GM20431 (cell line): ENCODE measurements around the gene NAPEPLD.
"Not testable (repeated sequence)": the region's sequence is repeated elsewhere in the genome, so short reads cannot be mapped to it uniquely, and the experiment has no call there.

Experiments
- in situ Hi-C: fragments of 300-500 bp; cut with MseI, MboI; formaldehyde crosslinking; loops from one replicate; pipeline ENCODE4 v1.15.0; 2020; ENCODE audit warnings: low sequenced_read_pairs; ENCODE audit not compliant: unreplicated experiment

NAPEPLD gene

GRCh38 chr7:103148994-103149807, at the start of gene NAPEPLD:
Gene NAPEPLD (minus strand): TSS chr7:103149099. CDS start chr7:103128776, 20,323 bp downstream.
- in situ Hi-C loops = no loop called here

GRCh38 chr7:103198079-103198478, 49.2 kb upstream of the NAPEPLD start:
- in situ Hi-C loops = not testable (repeated sequence)

- in situ Hi-C loops = not testable (repeated sequence)
These were observed 46.5 kb upstream of the NAPEPLD start for GRCh38 chr7:103195364-103195763.

- in situ Hi-C loops = not testable (repeated sequence)
These were observed 23.7 kb upstream of the NAPEPLD start for GRCh38 chr7:103172415-103173146.

GRCh38 chr7:103171695-103172414, 23.0 kb upstream of the NAPEPLD start:
- in situ Hi-C loops = not testable (repeated sequence)

GRCh38 chr7:103166921-103167544, 18.1 kb upstream of the NAPEPLD start:
- in situ Hi-C loops = not testable (repeated sequence)

- in situ Hi-C loops = not testable (repeated sequence)
These were observed 14.4 kb upstream of the NAPEPLD start for GRCh38 chr7:103163087-103163825.

GRCh38 chr7:103162641-103163040, 13.7 kb upstream of the NAPEPLD start:
- in situ Hi-C loops = not testable (repeated sequence)

- in situ Hi-C loops = not testable (repeated sequence)
These were observed 13.2 kb upstream of the NAPEPLD start for GRCh38 chr7:103161998-103162616.

- in situ Hi-C loops = not testable (repeated sequence)
These were observed 10.2 kb upstream of the NAPEPLD start for GRCh38 chr7:103159072-103159471.

GRCh38 chr7:103155331-103156024, 6.6 kb upstream of the NAPEPLD start:
- in situ Hi-C loops = not testable (repeated sequence)

GRCh38 chr7:103154042-103154441, 5.1 kb upstream of the NAPEPLD start:
- in situ Hi-C loops = no loop called here

- in situ Hi-C loops = not testable (repeated sequence)
These were observed 4.1 kb upstream of the NAPEPLD start for GRCh38 chr7:103152744-103153617.

GRCh38 chr7:103151993-103152676, 3.2 kb upstream of the NAPEPLD start:
- in situ Hi-C loops = not testable (repeated sequence)

GRCh38 chr7:103150192-103150591, 1.3 kb upstream of the NAPEPLD start:
- in situ Hi-C loops = no loop called here

GRCh38 chr7:103149808-103150180, 895 bp upstream of the NAPEPLD start:
- in situ Hi-C loops = no loop called here
